ENCODE measurements around the gene VIPR2.
"Not testable (repeated sequence)": the region's sequence is repeated elsewhere in the genome, so short reads cannot be mapped to it uniquely, and the experiment has no call there.

Gene VIPR2

GRCh38 chr7:159013825-159014289, 130.8 kb downstream of the VIPR2 start:
- DNase-seq (ENCODE audit: low spot score in 2 of 2): no peak
- H3K27me3 Mint-ChIP-seq: peaks cover 27% of the 10 kb centered on the region
- H3K4me1 Mint-ChIP-seq: peaks cover 7% of the 10 kb centered on the region
- H3K27ac Mint-ChIP-seq (ENCODE audit: low read depth): no peak overlapping the region
- H3K4me3 Mint-ChIP-seq: no peak overlapping the region
- H3K9me3 Mint-ChIP-seq: no peaks in the 10 kb centered on the region
- no peak for ATAC-seq (replicated peaks; ENCODE audit: extremely low read depth, poor library complexity, severe bottlenecking)
- H3K36me3 Mint-ChIP-seq (ENCODE audit: insufficient read depth): no peaks in the 10 kb centered on the region

GRCh38 chr7:159013181-159013690, 131.4 kb downstream of the VIPR2 start:
- DNase-seq (ENCODE audit: low spot score in 2 of 2) (no peak), ATAC-seq (replicated peaks; ENCODE audit: extremely low read depth, poor library complexity, severe bottlenecking) (no peak)
- H3K36me3 Mint-ChIP-seq (ENCODE audit: insufficient read depth): no peaks in the 10 kb centered on the region
- H3K27me3 Mint-ChIP-seq: peaks cover 23% of the 10 kb centered on the region
- no peak overlapping the region for H3K27ac Mint-ChIP-seq (ENCODE audit: low read depth)
- no peak overlapping the region for H3K4me3 Mint-ChIP-seq
- peaks cover 7% of the 10 kb centered on the region for H3K4me1 Mint-ChIP-seq
- no peaks in the 10 kb centered on the region for H3K9me3 Mint-ChIP-seq

- peaks cover 24% of the 10 kb centered on the region for H3K27me3 Mint-ChIP-seq
- H3K9me3 Mint-ChIP-seq: no peaks in the 10 kb centered on the region
- no peaks in the 10 kb centered on the region for H3K36me3 Mint-ChIP-seq (ENCODE audit: insufficient read depth)
- peaks cover 7% of the 10 kb centered on the region for H3K4me1 Mint-ChIP-seq
- no peak overlapping the region for H3K4me3 Mint-ChIP-seq
- no peak overlapping the region for H3K27ac Mint-ChIP-seq (ENCODE audit: low read depth)
- ATAC-seq (replicated peaks; ENCODE audit: extremely low read depth, poor library complexity, severe bottlenecking): no peak
- no peak for DNase-seq (ENCODE audit: low spot score in 2 of 2)
Measured at GRCh38 chr7:159012353-159013069, 132.2 kb downstream of the VIPR2 start.

GRCh38 chr7:159011722-159012022, 133.0 kb downstream of the VIPR2 start:
- Mint-ChIP-seq H3K36me3 (ENCODE audit: insufficient read depth) (no peaks in the 10 kb centered on the region), H3K27me3 (peaks cover 33% of the 10 kb centered on the region), H3K27ac (ENCODE audit: low read depth) (peak overlapping the region; percentile 50), H3K4me1 (peaks cover 7% of the 10 kb centered on the region), H3K4me3 (no peak overlapping the region), H3K9me3 (no peaks in the 10 kb centered on the region)
- no peak for DNase-seq (ENCODE audit: low spot score in 2 of 2)
- ATAC-seq (replicated peaks; ENCODE audit: extremely low read depth, poor library complexity, severe bottlenecking): no peak

GRCh38 chr7:159010937-159011721, 133.5 kb downstream of the VIPR2 start:
- no peak for ATAC-seq (replicated peaks; ENCODE audit: extremely low read depth, poor library complexity, severe bottlenecking)

GRCh38 chr7:159010411-159010810, 134.3 kb downstream of the VIPR2 start:
- H3K9me3 Mint-ChIP-seq: no peaks in the 10 kb centered on the region
- ATAC-seq (replicated peaks; ENCODE audit: extremely low read depth, poor library complexity, severe bottlenecking): no peak
- H3K27ac Mint-ChIP-seq (ENCODE audit: low read depth): peak overlapping the region; percentile 39
- peaks cover 7% of the 10 kb centered on the region for H3K4me1 Mint-ChIP-seq
- H3K27me3 Mint-ChIP-seq: peaks cover 33% of the 10 kb centered on the region
- no peak overlapping the region for H3K4me3 Mint-ChIP-seq
- H3K36me3 Mint-ChIP-seq (ENCODE audit: insufficient read depth): no peaks in the 10 kb centered on the region
- no peak for DNase-seq (ENCODE audit: low spot score in 2 of 2)

More at GRCh38 chr7:159010937-159011721, 133.5 kb downstream of the VIPR2 start:
- DNase-seq (ENCODE audit: low spot score in 2 of 2): no peak
- H3K4me3 Mint-ChIP-seq: no peak overlapping the region
- H3K9me3 Mint-ChIP-seq: no peaks in the 10 kb centered on the region
- H3K27ac Mint-ChIP-seq (ENCODE audit: low read depth): peak overlapping the region; percentile 50
- H3K4me1 Mint-ChIP-seq: peaks cover 7% of the 10 kb centered on the region
- H3K36me3 Mint-ChIP-seq (ENCODE audit: insufficient read depth): no peaks in the 10 kb centered on the region
- peaks cover 33% of the 10 kb centered on the region for H3K27me3 Mint-ChIP-seq

- Mint-ChIP-seq H3K9me3 (no peaks in the 10 kb centered on the region), H3K4me3 (no peak overlapping the region), H3K36me3 (ENCODE audit: insufficient read depth) (no peaks in the 10 kb centered on the region), H3K4me1 (peaks cover 7% of the 10 kb centered on the region), H3K27ac (ENCODE audit: low read depth) (peak overlapping the region; percentile 39), H3K27me3 (peaks cover 33% of the 10 kb centered on the region)
- ATAC-seq (replicated peaks; ENCODE audit: extremely low read depth, poor library complexity, severe bottlenecking): no peak
- DNase-seq (ENCODE audit: low spot score in 2 of 2): no peak
Measured at GRCh38 chr7:159009951-159010350, 134.7 kb downstream of the VIPR2 start.

- H3K27ac Mint-ChIP-seq (ENCODE audit: low read depth): no peak overlapping the region
- DNase-seq (ENCODE audit: low spot score in 2 of 2): no peak
- peaks cover 7% of the 10 kb centered on the region for H3K4me1 Mint-ChIP-seq
- no peaks in the 10 kb centered on the region for H3K9me3 Mint-ChIP-seq
- no peak overlapping the region for H3K4me3 Mint-ChIP-seq
- no peaks in the 10 kb centered on the region for H3K36me3 Mint-ChIP-seq (ENCODE audit: insufficient read depth)
- H3K27me3 Mint-ChIP-seq: peaks cover 44% of the 10 kb centered on the region
- no peak for ATAC-seq (replicated peaks; ENCODE audit: extremely low read depth, poor library complexity, severe bottlenecking)
Measured at GRCh38 chr7:159008417-159008816, 136.2 kb downstream of the VIPR2 start.

GRCh38 chr7:159007996-159008389, 136.7 kb downstream of the VIPR2 start:
- Mint-ChIP-seq H3K36me3 (ENCODE audit: insufficient read depth) (no peaks in the 10 kb centered on the region), H3K27ac (ENCODE audit: low read depth) (no peak overlapping the region), H3K27me3 (peaks cover 44% of the 10 kb centered on the region), H3K9me3 (no peaks in the 10 kb centered on the region), H3K4me3 (no peak overlapping the region), H3K4me1 (peaks cover 7% of the 10 kb centered on the region)
- DNase-seq (ENCODE audit: low spot score in 2 of 2) (no peak), ATAC-seq (replicated peaks; ENCODE audit: extremely low read depth, poor library complexity, severe bottlenecking) (no peak)

- DNase-seq (ENCODE audit: low spot score in 2 of 2) (no peak), ATAC-seq (replicated peaks; ENCODE audit: extremely low read depth, poor library complexity, severe bottlenecking) (no peak)
- Mint-ChIP-seq H3K36me3 (ENCODE audit: insufficient read depth) (no peaks in the 10 kb centered on the region), H3K4me3 (no peak overlapping the region), H3K27me3 (peaks cover 44% of the 10 kb centered on the region), H3K9me3 (no peaks in the 10 kb centered on the region), H3K27ac (ENCODE audit: low read depth) (no peak overlapping the region), H3K4me1 (peaks cover 7% of the 10 kb centered on the region)
Measured at GRCh38 chr7:159007364-159007995, 137.2 kb downstream of the VIPR2 start.

GRCh38 chr7:159006610-159007130, 138.0 kb downstream of the VIPR2 start:
- no peaks in the 10 kb centered on the region for H3K9me3 Mint-ChIP-seq
- H3K27ac Mint-ChIP-seq (ENCODE audit: low read depth): peak overlapping the region; percentile 72
- peak overlapping the region; percentile 10 for H3K4me3 Mint-ChIP-seq
- ATAC-seq (replicated peaks; ENCODE audit: extremely low read depth, poor library complexity, severe bottlenecking) (no peak), DNase-seq (ENCODE audit: low spot score in 2 of 2) (no peak)
- peaks cover 42% of the 10 kb centered on the region for H3K27me3 Mint-ChIP-seq
- H3K36me3 Mint-ChIP-seq (ENCODE audit: insufficient read depth): no peaks in the 10 kb centered on the region
- peaks cover 7% of the 10 kb centered on the region for H3K4me1 Mint-ChIP-seq

GRCh38 chr7:159006022-159006609, 138.6 kb downstream of the VIPR2 start:
- H3K36me3 Mint-ChIP-seq (ENCODE audit: insufficient read depth); H3K4me3 Mint-ChIP-seq; ATAC-seq (replicated peaks; ENCODE audit: extremely low read depth, poor library complexity, severe bottlenecking); H3K27ac Mint-ChIP-seq (ENCODE audit: low read depth); DNase-seq (ENCODE audit: low spot score in 2 of 2); H3K4me1 Mint-ChIP-seq; H3K9me3 Mint-ChIP-seq: not testable (repeated sequence)
- H3K27me3 Mint-ChIP-seq: peaks cover 39% of the 10 kb centered on the region

All from central memory CD8-positive, alpha-beta T cell (primary cell).